ENCODE data around the gene SPEN. TPM values are rescaled to one million over a fixed set of nuclear protein-coding genes. Genes with fewer than 3 reads are reported as not detected.

The SPEN gene
- total and polyA plus RNA-seq, 11 donors, result 11.0 to 41.5 (median 21.8) TPM

DNA sequence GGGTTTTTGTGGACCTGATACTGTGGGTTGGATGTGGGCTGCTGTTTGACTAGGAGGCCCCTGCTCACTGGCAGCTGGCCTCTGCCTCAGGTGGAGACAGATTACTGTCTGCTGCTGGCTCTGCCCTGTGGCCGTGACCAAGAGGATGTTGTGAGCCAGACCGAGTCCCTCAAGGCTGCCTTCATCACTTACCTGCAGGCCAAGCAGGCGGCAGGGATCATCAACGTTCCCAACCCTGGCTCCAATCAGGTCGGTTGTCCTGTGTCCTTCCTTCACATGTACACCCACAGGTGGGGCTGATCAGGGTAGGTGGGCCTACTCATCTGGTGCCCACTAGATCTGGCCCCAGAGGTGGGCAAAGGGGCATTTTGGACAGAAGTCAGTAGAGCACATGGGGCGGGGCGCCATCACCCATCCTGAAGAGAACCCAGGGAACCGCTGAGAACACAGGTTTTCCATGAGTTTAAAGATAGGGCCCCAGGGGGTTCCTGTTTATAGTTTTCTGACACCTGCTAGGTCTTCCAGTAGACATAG, 91.2 kb downstream of the SPEN start:
- no peaks in the 10 kb centered on the region for H3K9me3 ChIP-seq
- peaks cover 0 to 15% (median 2%) of the 10 kb centered on the region in 12 donors for H3K4me1 ChIP-seq
- TF ChIP-seq POLR2A (IDR thresholded peaks at IDR 0.05), result no peak
- no peak for ATAC-seq
- peak overlapping the region in 6 of 12 donors; percentile 22 to 43 (median 34) for H3K27ac ChIP-seq
- intact Hi-C loops (cut with DNase I), result no loop called here
- no peak overlapping the region for H3K4me3 ChIP-seq
- no peak for DNase-seq
- H3K36me3 ChIP-seq, result peaks cover 0 to 100% (median 98%) of the 10 kb centered on the region in 9 donors
- H3K27me3 ChIP-seq, result no peaks in the 10 kb centered on the region
- WGBS, 4 donors, result 93 to 100% (median 95%) methylated on average over 5 to 8 of the region's 8 CpGs

DNA sequence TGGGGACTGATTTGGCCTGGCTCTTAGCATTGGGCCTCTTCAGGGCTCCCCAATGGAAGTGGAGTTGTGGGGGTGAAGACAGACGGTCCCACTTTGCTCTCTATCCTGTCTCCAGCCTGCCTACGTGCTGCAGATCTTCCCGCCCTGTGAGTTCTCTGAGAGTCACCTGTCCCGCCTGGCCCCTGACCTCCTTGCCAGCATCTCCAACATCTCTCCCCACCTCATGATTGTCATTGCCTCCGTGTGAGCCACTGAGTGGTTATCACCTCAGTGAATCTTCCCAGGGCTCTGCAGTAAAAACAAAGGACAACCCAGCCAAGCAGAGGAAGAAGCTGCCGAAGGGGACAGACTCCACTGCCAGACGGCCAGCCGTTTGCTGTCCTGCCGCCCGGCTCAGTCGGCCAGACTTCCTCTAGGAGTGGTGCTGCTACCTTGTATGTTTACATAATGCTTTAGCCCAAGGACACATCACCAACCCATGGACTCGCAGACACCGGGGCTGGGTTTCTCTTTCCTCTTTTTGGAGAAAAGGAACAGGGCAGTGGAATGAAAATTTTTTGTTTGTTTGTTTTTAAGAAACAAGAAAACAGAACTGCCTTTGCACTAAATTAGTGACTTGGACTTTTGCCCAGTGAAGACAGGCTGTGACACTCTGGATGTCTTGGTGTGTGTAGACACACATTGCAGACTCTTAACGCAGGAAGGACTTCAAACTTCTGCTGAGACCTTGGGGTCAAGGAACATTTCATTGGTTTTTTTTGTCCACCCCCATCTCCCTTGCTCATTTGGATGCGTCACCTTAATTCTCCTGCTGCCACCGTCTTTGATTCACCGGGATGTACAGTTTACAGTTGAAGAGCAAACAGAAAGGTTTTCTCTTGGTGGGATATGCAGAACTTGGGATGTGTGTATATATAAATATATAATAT, 91.9 kb downstream of the SPEN start:
- H3K4me1 ChIP-seq, result peaks cover 0 to 15% (median 2%) of the 10 kb centered on the region in 12 donors
- TF ChIP-seq, protein P1, sequence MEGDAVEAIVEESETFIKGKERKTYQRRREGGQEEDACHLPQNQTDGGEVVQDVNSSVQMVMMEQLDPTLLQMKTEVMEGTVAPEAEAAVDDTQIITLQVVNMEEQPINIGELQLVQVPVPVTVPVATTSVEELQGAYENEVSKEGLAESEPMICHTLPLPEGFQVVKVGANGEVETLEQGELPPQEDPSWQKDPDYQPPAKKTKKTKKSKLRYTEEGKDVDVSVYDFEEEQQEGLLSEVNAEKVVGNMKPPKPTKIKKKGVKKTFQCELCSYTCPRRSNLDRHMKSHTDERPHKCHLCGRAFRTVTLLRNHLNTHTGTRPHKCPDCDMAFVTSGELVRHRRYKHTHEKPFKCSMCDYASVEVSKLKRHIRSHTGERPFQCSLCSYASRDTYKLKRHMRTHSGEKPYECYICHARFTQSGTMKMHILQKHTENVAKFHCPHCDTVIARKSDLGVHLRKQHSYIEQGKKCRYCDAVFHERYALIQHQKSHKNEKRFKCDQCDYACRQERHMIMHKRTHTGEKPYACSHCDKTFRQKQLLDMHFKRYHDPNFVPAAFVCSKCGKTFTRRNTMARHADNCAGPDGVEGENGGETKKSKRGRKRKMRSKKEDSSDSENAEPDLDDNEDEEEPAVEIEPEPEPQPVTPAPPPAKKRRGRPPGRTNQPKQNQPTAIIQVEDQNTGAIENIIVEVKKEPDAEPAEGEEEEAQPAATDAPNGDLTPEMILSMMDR (IDR thresholded peaks at IDR 0.05), result no peak
- TF ChIP-seq POLR2A (IDR thresholded peaks at IDR 0.05), result no peak
- intact Hi-C loops (cut with DNase I), result no loop called here
- no peak overlapping the region for H3K4me3 ChIP-seq
- no peaks in the 10 kb centered on the region for H3K9me3 ChIP-seq
- H3K27me3 ChIP-seq, result no peaks in the 10 kb centered on the region
- peak overlapping the region in 7 of 12 donors; percentile 22 to 43 (median 32) for H3K27ac ChIP-seq
- peaks cover 0 to 100% (median 98%) of the 10 kb centered on the region in 9 donors for H3K36me3 ChIP-seq
- WGBS, 4 donors, result 54 to 62% (median 58%) methylated on average over 17 of the region's 17 CpGs
- DNase-seq, result peak in 2 of 5 donors; percentile 28 to 71
- peak in 3 of 4 donors; percentile 16 to 40 (median 24) for ATAC-seq

DNA sequence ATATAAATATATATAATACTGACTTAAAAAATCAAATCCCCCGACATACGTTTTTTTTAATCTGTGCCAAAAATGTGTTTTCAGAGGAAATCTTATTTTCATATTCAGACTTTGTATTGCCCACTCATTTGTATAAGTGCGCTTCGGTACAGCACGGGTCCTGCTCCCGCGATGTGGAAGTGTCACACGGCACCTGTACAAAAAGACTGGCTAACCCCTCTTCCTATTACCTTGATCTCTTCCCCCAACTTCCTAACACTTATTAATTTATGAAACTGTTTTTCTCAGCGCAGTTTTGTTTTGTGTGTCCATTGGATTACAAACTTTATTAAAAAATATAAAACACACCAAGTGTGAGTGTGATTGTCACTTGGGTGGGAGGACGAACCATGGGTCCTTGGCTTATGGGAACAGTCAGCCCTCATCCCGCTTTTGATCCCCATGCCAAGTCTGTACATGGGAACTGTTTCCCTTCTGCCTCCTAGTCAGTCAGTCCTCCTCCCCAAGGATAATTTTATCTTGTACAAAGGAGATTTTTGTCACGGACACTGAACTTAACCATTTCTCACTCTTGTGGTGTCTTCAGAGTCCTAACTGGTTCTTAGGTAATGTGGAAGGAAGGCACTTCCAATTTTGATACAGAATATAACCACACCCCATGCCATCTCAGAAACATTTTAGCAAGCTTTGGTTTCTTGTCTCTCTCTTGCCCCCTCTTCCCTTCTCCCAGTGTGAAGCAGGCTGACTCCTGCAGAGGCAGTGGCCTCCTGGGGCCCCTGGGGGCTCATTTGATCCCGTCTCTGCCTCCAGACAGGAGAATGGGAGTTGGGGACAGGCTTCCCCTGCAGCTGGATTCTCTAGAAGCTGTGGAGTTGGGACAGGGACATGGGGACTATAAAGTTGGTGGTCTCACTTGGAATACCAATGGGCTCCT, 92.9 kb downstream of the SPEN start:
- Histone ChIP-seq H3K4me1 (peaks cover 0 to 15% (median 2%) of the 10 kb centered on the region in 12 donors), H3K27me3 (no peaks in the 10 kb centered on the region), H3K9me3 (no peaks in the 10 kb centered on the region), H3K4me3 (no peak overlapping the region), H3K36me3 (peaks cover under 1 to 100% (median 98%) of the 10 kb centered on the region in 9 donors), H3K27ac (no peak overlapping the region)
- TF ChIP-seq, protein P1 (IDR thresholded peaks at IDR 0.05), result no peak
- no peak for TF ChIP-seq POLR2A (IDR thresholded peaks at IDR 0.05)
- intact Hi-C loops (cut with DNase I), result no loop called here
- ATAC-seq, result no peak
- 91 to 93% (median 92%) methylated on average over 13 of the region's 13 CpGs for WGBS, 4 donors
- DNase-seq, result no peak

DNA sequence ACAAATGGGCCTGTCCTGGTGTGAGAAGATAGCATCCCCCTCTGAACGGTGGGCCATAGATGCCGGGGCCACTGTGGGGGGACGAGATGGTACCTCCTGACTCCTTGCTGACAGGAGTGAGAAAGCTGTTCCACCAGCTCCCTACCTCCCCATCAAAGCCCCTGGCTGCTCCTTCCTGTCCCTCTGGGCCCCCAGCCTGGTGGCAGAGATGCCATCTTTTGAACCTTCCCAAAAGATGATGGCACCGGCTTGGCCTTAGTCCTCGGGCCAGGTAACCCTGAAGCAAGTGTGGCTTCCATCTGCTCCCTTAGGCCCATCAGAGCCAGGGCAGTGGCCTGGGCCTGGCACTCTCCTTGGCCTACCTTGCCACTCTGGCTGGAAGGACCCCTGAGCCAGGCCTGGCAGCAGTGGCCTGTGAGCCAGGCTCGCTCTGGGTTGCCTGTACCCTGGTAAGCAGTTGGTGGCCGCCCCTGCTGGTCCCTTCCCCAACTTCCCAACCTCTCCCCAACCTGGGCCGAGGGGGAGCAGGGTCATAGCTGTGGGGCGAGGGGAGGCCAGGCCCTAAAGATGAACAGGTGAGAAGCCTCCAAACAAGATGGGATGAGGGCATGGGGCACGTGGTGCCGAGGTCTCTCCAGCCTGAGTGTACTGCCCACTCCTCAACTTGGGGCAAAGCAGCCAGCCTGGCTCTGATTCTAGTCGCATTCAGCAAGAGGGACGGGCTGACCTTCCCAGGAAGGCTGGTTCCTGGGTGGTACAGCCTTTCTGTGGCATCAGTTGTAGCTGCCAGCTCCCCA, 93.7 kb downstream of the SPEN start:
- Histone ChIP-seq H3K27ac (no peak overlapping the region), H3K4me1 (peaks cover 0 to 15% (median 2%) of the 10 kb centered on the region in 12 donors), H3K27me3 (no peaks in the 10 kb centered on the region), H3K9me3 (no peaks in the 10 kb centered on the region), H3K4me3 (no peak overlapping the region), H3K36me3 (peaks cover 2 to 100% (median 98%) of the 10 kb centered on the region in 9 donors)
- no peak for ATAC-seq
- TF ChIP-seq, protein P1 (IDR thresholded peaks at IDR 0.05), result no peak
- no peak for TF ChIP-seq POLR2A (IDR thresholded peaks at IDR 0.05)
- no peak for DNase-seq
- intact Hi-C loops (cut with DNase I), result no loop called here
- 87 to 93% (median 92%) methylated on average over 11 to 13 of the region's 13 CpGs for WGBS, 4 donors
